HG03558 (cell line): Measurements from ENCODE around the gene ABCA10.

Source experiments
- ATAC-seq: cut with Tn5 transposase; IDR thresholded peaks from one replicate; pipeline ENCODE4 v1.9.1; 2021; ENCODE audit warnings: moderate number of reproducible peaks; ENCODE audit not compliant: unreplicated experiment; ENCODE audit errors: extremely low read depth

The ABCA10 gene

GRCh38 chr17:69105907-69106730, 122.5 kb downstream of the ABCA10 start:
- ATAC-seq: no peak

- no peak for ATAC-seq
Observed at GRCh38 chr17:69103557-69104233, 124.9 kb downstream of the ABCA10 start.

- ATAC-seq: no peak
Observed at GRCh38 chr17:69098625-69099024, 130.0 kb downstream of the ABCA10 start.
